Measurements from ENCODE around the gene NUCB1. TPM values are rescaled to one million over a fixed set of nuclear protein-coding genes. Genes with fewer than 3 reads are reported as not detected.

The NUCB1 gene
- total and polyA plus RNA-seq, 9 of the 15 experiments (the other 6 are each of a cell fraction or from before 2014, with no cell fraction given) = 3.1 to 153 (median 71.7) TPM

DNA sequence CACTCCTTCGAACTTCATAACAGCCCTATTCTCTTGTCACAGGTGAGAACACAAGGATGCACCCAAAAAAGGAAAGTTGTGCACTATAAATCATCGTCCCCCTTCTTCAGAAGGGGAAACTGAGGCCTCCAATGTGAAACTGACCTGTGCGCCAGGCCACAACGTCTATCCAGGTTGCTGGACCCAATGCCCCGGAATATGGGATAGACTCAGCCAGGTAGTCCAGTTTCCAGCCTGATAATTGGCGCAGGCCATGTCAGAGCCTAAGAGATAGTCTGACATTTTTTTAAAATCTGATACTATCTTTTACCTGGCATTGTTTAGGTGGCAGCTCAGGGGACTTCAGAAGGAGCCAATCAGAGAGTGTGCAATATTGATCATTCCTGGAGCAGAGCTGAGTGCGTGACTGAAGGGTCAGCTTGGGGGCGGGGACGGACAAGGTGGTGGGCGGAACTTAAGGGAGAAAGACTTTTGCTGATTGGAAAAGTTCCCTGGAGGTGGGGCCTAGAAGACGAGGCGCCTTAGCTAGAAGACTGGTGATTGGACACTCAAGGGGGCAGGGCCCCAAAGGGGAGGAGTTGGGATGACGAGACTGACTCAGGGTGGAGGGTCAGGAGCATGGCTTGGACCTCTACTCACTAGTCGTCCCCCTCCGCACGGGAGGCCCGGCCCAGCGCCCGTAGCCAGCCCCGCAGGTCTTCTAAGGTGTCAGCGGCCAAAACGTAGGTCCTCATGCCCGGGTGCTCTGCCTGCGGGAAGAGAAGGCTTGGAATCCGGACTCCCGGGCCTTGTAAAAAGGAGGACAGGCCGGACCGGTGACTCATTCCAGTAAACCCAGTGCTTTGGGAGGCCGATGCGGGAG is 40.2 kb upstream of the NUCB1 start (continued):
- TF ChIP-seq, protein P1, sequence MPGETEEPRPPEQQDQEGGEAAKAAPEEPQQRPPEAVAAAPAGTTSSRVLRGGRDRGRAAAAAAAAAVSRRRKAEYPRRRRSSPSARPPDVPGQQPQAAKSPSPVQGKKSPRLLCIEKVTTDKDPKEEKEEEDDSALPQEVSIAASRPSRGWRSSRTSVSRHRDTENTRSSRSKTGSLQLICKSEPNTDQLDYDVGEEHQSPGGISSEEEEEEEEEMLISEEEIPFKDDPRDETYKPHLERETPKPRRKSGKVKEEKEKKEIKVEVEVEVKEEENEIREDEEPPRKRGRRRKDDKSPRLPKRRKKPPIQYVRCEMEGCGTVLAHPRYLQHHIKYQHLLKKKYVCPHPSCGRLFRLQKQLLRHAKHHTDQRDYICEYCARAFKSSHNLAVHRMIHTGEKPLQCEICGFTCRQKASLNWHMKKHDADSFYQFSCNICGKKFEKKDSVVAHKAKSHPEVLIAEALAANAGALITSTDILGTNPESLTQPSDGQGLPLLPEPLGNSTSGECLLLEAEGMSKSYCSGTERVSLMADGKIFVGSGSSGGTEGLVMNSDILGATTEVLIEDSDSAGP (CRISPR knock-in tag; IDR thresholded peaks at IDR 0.05) = no peak
- TF ChIP-seq HNRNPH1 (optimal IDR thresholded peaks at IDR 0.05; ENCODE audit: low read depth, low read length) (no peak), DDX20 (tag; IDR thresholded peaks at IDR 0.05; ENCODE audit: low read depth) (no peak), NEUROD1 (IDR thresholded peaks at IDR 0.05; ENCODE audit: borderline replicate concordance, low read depth, low read length, partially characterized antibody) (peak; percentile 15), BRD4 (IDR thresholded peaks at IDR 0.05) (no peak), COPS2 (conservative IDR thresholded peaks at IDR 0.05) (no peak), HDAC8 (tag; IDR thresholded peaks at IDR 0.05) (no peak), MBD2 (IDR thresholded peaks at IDR 0.05; ENCODE audit: borderline replicate concordance, low read depth) (peak; percentile 73), ZNF75A (CRISPR knock-in tag; IDR thresholded peaks at IDR 0.05) (no peak), GTF2F1 (IDR thresholded peaks at IDR 0.05; ENCODE audit: low read depth, low read length) (no peak), ZNF232 (CRISPR knock-in tag; IDR thresholded peaks at IDR 0.05) (no peak), KAT7 (CRISPR knock-in tag; IDR thresholded peaks at IDR 0.05; ENCODE audit: borderline replicate concordance) (peak; percentile 36; the same call in 1 of the 2 replicates), KDM5B (IDR thresholded peaks at IDR 0.05; ENCODE audit: insufficient replicate concordance, low read depth, low read length) (peak; percentile 2), NCOA2 (IDR thresholded peaks at IDR 0.05; ENCODE audit: partially characterized antibody in 2 of 2) (no peak), ATF7 (IDR thresholded peaks at IDR 0.05) (peak; percentile 83), ZNF253 (CRISPR knock-in tag; conservative IDR thresholded peaks at IDR 0.05) (no peak)
- TF ChIP-seq, protein P2, sequence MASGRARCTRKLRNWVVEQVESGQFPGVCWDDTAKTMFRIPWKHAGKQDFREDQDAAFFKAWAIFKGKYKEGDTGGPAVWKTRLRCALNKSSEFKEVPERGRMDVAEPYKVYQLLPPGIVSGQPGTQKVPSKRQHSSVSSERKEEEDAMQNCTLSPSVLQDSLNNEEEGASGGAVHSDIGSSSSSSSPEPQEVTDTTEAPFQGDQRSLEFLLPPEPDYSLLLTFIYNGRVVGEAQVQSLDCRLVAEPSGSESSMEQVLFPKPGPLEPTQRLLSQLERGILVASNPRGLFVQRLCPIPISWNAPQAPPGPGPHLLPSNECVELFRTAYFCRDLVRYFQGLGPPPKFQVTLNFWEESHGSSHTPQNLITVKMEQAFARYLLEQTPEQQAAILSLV (tag; IDR thresholded peaks at IDR 0.05) = no peak
- TF ChIP-seq, protein P3, sequence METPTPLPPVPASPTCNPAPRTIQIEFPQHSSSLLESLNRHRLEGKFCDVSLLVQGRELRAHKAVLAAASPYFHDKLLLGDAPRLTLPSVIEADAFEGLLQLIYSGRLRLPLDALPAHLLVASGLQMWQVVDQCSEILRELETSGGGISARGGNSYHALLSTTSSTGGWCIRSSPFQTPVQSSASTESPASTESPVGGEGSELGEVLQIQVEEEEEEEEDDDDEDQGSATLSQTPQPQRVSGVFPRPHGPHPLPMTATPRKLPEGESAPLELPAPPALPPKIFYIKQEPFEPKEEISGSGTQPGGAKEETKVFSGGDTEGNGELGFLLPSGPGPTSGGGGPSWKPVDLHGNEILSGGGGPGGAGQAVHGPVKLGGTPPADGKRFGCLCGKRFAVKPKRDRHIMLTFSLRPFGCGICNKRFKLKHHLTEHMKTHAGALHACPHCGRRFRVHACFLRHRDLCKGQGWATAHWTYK (CRISPR knock-in tag; IDR thresholded peaks at IDR 0.05) = no peak
- TF ChIP-seq, protein P4, sequence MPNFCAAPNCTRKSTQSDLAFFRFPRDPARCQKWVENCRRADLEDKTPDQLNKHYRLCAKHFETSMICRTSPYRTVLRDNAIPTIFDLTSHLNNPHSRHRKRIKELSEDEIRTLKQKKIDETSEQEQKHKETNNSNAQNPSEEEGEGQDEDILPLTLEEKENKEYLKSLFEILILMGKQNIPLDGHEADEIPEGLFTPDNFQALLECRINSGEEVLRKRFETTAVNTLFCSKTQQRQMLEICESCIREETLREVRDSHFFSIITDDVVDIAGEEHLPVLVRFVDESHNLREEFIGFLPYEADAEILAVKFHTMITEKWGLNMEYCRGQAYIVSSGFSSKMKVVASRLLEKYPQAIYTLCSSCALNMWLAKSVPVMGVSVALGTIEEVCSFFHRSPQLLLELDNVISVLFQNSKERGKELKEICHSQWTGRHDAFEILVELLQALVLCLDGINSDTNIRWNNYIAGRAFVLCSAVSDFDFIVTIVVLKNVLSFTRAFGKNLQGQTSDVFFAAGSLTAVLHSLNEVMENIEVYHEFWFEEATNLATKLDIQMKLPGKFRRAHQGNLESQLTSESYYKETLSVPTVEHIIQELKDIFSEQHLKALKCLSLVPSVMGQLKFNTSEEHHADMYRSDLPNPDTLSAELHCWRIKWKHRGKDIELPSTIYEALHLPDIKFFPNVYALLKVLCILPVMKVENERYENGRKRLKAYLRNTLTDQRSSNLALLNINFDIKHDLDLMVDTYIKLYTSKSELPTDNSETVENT (CRISPR knock-in tag; IDR thresholded peaks at IDR 0.05) = peak; percentile 44; the same call in 1 of the 2 replicates
- TF ChIP-seq, protein P5, sequence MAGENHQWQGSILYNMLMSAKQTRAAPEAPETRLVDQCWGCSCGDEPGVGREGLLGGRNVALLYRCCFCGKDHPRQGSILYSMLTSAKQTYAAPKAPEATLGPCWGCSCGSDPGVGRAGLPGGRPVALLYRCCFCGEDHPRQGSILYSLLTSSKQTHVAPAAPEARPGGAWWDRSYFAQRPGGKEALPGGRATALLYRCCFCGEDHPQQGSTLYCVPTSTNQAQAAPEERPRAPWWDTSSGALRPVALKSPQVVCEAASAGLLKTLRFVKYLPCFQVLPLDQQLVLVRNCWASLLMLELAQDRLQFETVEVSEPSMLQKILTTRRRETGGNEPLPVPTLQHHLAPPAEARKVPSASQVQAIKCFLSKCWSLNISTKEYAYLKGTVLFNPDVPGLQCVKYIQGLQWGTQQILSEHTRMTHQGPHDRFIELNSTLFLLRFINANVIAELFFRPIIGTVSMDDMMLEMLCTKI (IDR thresholded peaks at IDR 0.05; ENCODE audit: partially characterized antibody) = no peak
